Activated CD8-positive, alpha-beta memory T cell treated with anti-CD3 and anti-CD28 coated beads for 36 hours (primary cell): ENCODE results near the gene PCGF2. TPM values are rescaled to one million over a fixed set of nuclear protein-coding genes. Genes with fewer than 3 reads are reported as not detected.
"Not testable (repeated sequence)": the region's sequence is repeated elsewhere in the genome, so short reads cannot be mapped to it uniquely, and the experiment has no call there.

Experiments used
- CTCF ChIA-PET: fragments of 350-600 bp; sonication (Branson Sonifier 250); formaldehyde crosslinking; loops from one replicate; lab custom pipeline; 2021; ENCODE audit warnings: antibody characterized with exemption; lab: Charles Lee
- POLR2A ChIA-PET: fragments of 350-600 bp; sonication (Branson Sonifier 250); formaldehyde crosslinking; loops from one replicate; lab custom pipeline; 2021; ENCODE audit warnings: antibody characterized with exemption; lab: Charles Lee
- total RNA-seq, 2 experiments: library from RNA; stranded (reverse); gene quantifications; one replicate each; pipeline ENCODE4 v1.2.3, GENCODE V29; 2021

Gene PCGF2
- total RNA-seq, 2 experiments from 2014 or later = 1.2 to 1.4 TPM

- POLR2A ChIA-PET = interaction anchor here (0.9 to 1.3 kb wide), 3 partner anchors 12 to 54 kb away, joined by 3 to 4 read pairs (median 4); no protein-coding TSS in a partner anchor
- CTCF ChIA-PET = interaction anchor here (1.0 to 2.5 kb wide), 8 partner anchors 10 to 423 kb away, joined by 3 to 12 read pairs (median 5); partner anchors contain the start of genes EPOP and MLLT6
These were observed 18.1 kb downstream of the PCGF2 start, which contains the start of gene CISD3 for GRCh38 chr17:38729886-38730525. Gene CISD3 (plus strand): TSS chr17:38730341. CDS start chr17:38730359, 18 bp downstream.

- POLR2A ChIA-PET = interaction anchor here (2.5 kb wide), 1 partner anchor 25 kb away, joined by 17 read pairs; the partner anchor contains the start of gene MLLT6
- CTCF ChIA-PET = interaction anchor here (1.1 to 3.1 kb wide), 6 partner anchors 10 to 424 kb away, joined by 3 to 20 read pairs (median 6); no protein-coding TSS in a partner anchor
These were observed 18.7 kb downstream of the PCGF2 start for GRCh38 chr17:38729368-38729885.

GRCh38 chr17:38728290-38728831, 19.8 kb downstream of the PCGF2 start:
- ChIA-PET CTCF (interaction anchor here (0.7 to 3.1 kb wide), 15 partner anchors 9 to 425 kb away, joined by 3 to 20 read pairs (median 3); partner anchors contain the start of gene EPOP), POLR2A (interaction anchor here (0.8 to 2.5 kb wide), 4 partner anchors 17 to 27 kb away, joined by 3 to 17 read pairs (median 8); partner anchors contain the start of gene MLLT6)

GRCh38 chr17:38727736-38728135, 20.4 kb downstream of the PCGF2 start:
- ChIA-PET POLR2A (interaction anchor here (0.8 to 2.5 kb wide), 6 partner anchors 9 to 143 kb away, joined by 3 to 17 read pairs (median 6); partner anchors contain the start of gene MLLT6), CTCF (interaction anchor here (0.8 to 3.1 kb wide), 11 partner anchors 11 to 170 kb away, joined by 3 to 20 read pairs (median 3); partner anchors contain the start of gene EPOP)

GRCh38 chr17:38726145-38726544, 22.0 kb downstream of the PCGF2 start:
- POLR2A ChIA-PET = not testable (repeated sequence)
- CTCF ChIA-PET = interaction anchor here (0.6 kb wide), 1 partner anchor 212 kb away, joined by 3 read pairs; no protein-coding TSS in a partner anchor

- ChIA-PET CTCF (interaction anchor here (1.7 kb wide), 1 partner anchor 10 kb away, joined by 5 read pairs; no protein-coding TSS in a partner anchor), POLR2A (no interaction called here)
These were observed 23.1 kb downstream of the PCGF2 start for GRCh38 chr17:38725066-38725465.

GRCh38 chr17:38724337-38724988, 23.7 kb downstream of the PCGF2 start:
- POLR2A ChIA-PET = no interaction called here
- CTCF ChIA-PET = interaction anchor here (1.7 kb wide), 1 partner anchor 10 kb away, joined by 5 read pairs; no protein-coding TSS in a partner anchor

GRCh38 chr17:38721802-38722201, 26.3 kb downstream of the PCGF2 start:
- ChIA-PET CTCF (interaction anchor here (0.9 to 1.0 kb wide), 2 partner anchors 13 to 46 kb away, joined by 3 read pairs; no protein-coding TSS in a partner anchor), POLR2A (interaction anchor here (0.5 kb wide), 1 partner anchor 18 kb away, joined by 3 read pairs; no protein-coding TSS in a partner anchor)

- ChIA-PET POLR2A (interaction anchor here (0.6 to 2.2 kb wide), 2 partner anchors 14 kb away, joined by 3 to 6 read pairs; no protein-coding TSS in a partner anchor), CTCF (interaction anchor here (0.7 to 2.1 kb wide), 2 partner anchors 10 kb away, joined by 3 to 6 read pairs; no protein-coding TSS in a partner anchor)
These were observed 27.2 kb downstream of the PCGF2 start for GRCh38 chr17:38720941-38721340.

GRCh38 chr17:38719943-38720641, 28.0 kb downstream of the PCGF2 start:
- ChIA-PET CTCF (interaction anchor here (0.7 to 2.3 kb wide), 6 partner anchors 9 to 43 kb away, joined by 3 to 12 read pairs (median 6); no protein-coding TSS in a partner anchor), POLR2A (interaction anchor here (1.1 to 2.2 kb wide), 3 partner anchors 10 to 15 kb away, joined by 3 to 9 read pairs (median 6); partner anchors contain the start of gene MLLT6)

GRCh38 chr17:38719289-38719942, 28.7 kb downstream of the PCGF2 start:
- POLR2A ChIA-PET = interaction anchor here (1.1 to 2.2 kb wide), 3 partner anchors 10 to 14 kb away, joined by 3 to 9 read pairs (median 6); partner anchors contain the start of gene MLLT6

GRCh38 chr17:38717139-38717745, 30.9 kb downstream of the PCGF2 start:
- ChIA-PET CTCF (interaction anchor here (1.0 to 1.2 kb wide), 2 partner anchors 10 to 11 kb away, joined by 3 read pairs; no protein-coding TSS in a partner anchor), POLR2A (interaction anchor here (1.6 to 2.6 kb wide), 2 partner anchors 11 to 12 kb away, joined by 4 to 8 read pairs; partner anchors contain the start of gene MLLT6)

More at GRCh38 chr17:38719289-38719942, 28.7 kb downstream of the PCGF2 start:
- CTCF ChIA-PET = interaction anchor here (1.5 to 2.3 kb wide), 5 partner anchors 9 to 42 kb away, joined by 4 to 12 read pairs (median 6); no protein-coding TSS in a partner anchor

GRCh38 chr17:38716368-38717005, 31.6 kb downstream of the PCGF2 start:
- POLR2A ChIA-PET = interaction anchor here (1.4 to 2.6 kb wide), 3 partner anchors 10 to 11 kb away, joined by 3 to 8 read pairs (median 4); partner anchors contain the start of gene MLLT6
- CTCF ChIA-PET = interaction anchor here (0.9 to 1.2 kb wide), 3 partner anchors 11 to 18 kb away, joined by 3 to 4 read pairs (median 3); no protein-coding TSS in a partner anchor

GRCh38 chr17:38715216-38715943, 32.8 kb downstream of the PCGF2 start:
- ChIA-PET CTCF (interaction anchor here (0.7 to 1.1 kb wide), 4 partner anchors 9 to 20 kb away, joined by 3 to 5 read pairs (median 4); no protein-coding TSS in a partner anchor), POLR2A (interaction anchor here (0.5 to 2.6 kb wide), 5 partner anchors 9 to 34 kb away, joined by 3 to 8 read pairs (median 4); partner anchors contain the start of gene MLLT6)
